ENCODE data around the gene MTCH1. TPM values are rescaled to one million over a fixed set of nuclear protein-coding genes. Genes with fewer than 3 reads are reported as not detected.

MTCH1 gene
- 100 to 1,000 TPM; 125 to 167 TPM for total RNA-seq

- no peak within 1 kb of the TSS for H3K4me3 Mint-ChIP-seq
- peaks cover 6% of the 10 kb centered on the region for H3K36me3 Mint-ChIP-seq
- H3K9me3 Mint-ChIP-seq (ENCODE audit: low read depth), result no peaks in the 10 kb centered on the region
- peak within 1 kb of the TSS; percentile 86 for H3K27ac Mint-ChIP-seq
- peak; percentile 90 for ATAC-seq
- peaks cover 15% of the 10 kb centered on the region for H3K27me3 Mint-ChIP-seq
- peak; percentile 89 for DNase-seq
- CTCF ChIA-PET, result interaction anchor here (0.6 to 4.4 kb wide), 13 partner anchors 9 to 225 kb away, joined by 3 to 36 read pairs (median 5); partner anchors contain the start of genes C6orf89 and PPIL1
- H3K4me1 Mint-ChIP-seq, result peaks cover 20% of the 10 kb centered on the region
These were observed at the start of gene MTCH1 for GRCh38 chr6:36985808-36986703. Gene MTCH1 (minus strand): TSS chr6:36986196. CDS start chr6:36986173, 23 bp downstream.

- DNase-seq (no peak), ATAC-seq (no peak)
- Mint-ChIP-seq H3K36me3 (peaks cover 38% of the 10 kb centered on the region), H3K27ac (peak overlapping the region; percentile 80), H3K9me3 (ENCODE audit: low read depth) (peaks cover 5% of the 10 kb centered on the region), H3K27me3 (no peaks in the 10 kb centered on the region), H3K4me3 (no peak overlapping the region), H3K4me1 (peaks cover 63% of the 10 kb centered on the region)
- CTCF ChIA-PET, result interaction anchor here (0.9 to 32.5 kb wide), 5 partner anchors 9 to 187 kb away, joined by 3 to 899 read pairs (median 610); partner anchors contain the start of gene PIM1
These were observed 48.1 kb upstream of the MTCH1 start for GRCh38 chr6:37033819-37034795.

DNA sequence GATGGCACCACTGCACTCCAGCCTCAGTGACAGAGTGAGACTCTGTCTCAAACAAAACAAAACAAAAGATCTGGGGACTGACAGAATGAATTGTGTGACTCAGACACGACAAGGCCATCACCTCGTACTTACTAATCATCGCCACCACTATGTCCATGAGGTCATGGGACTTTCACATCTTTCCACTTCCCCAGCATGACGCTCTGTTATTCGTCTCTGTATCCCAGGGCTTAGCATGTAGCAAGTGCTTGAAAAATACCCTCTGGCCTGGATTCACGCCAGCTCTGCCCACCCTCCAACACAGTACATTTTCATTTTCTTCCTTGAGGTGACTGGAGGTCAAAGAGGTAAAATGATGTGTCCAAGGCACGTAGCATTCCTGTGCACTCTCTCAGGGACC is 47.3 kb upstream of the MTCH1 start:
- CTCF ChIA-PET, result interaction anchor here (19.6 to 32.5 kb wide), 4 partner anchors 8 to 174 kb away, joined by 424 to 899 read pairs (median 610); partner anchors contain the start of gene PIM1
- peaks cover 5% of the 10 kb centered on the region for H3K9me3 Mint-ChIP-seq (ENCODE audit: low read depth)
- peak overlapping the region; percentile 80 for H3K27ac Mint-ChIP-seq
- ATAC-seq, result peak; percentile 80
- H3K4me3 Mint-ChIP-seq, result no peak overlapping the region
- H3K27me3 Mint-ChIP-seq, result no peaks in the 10 kb centered on the region
- peak; percentile 65 for DNase-seq
- peaks cover 61% of the 10 kb centered on the region for H3K4me1 Mint-ChIP-seq
- peaks cover 35% of the 10 kb centered on the region for H3K36me3 Mint-ChIP-seq

GRCh38 chr6:37032239-37032638 is 46.2 kb upstream of the MTCH1 start:
- CTCF ChIA-PET, result interaction anchor here (19.6 to 32.5 kb wide), 4 partner anchors 7 to 175 kb away, joined by 424 to 899 read pairs (median 610); partner anchors contain the start of gene PIM1
- Mint-ChIP-seq H3K36me3 (peaks cover 35% of the 10 kb centered on the region), H3K4me1 (peaks cover 58% of the 10 kb centered on the region), H3K27me3 (no peaks in the 10 kb centered on the region), H3K9me3 (ENCODE audit: low read depth) (peaks cover 5% of the 10 kb centered on the region), H3K4me3 (no peak overlapping the region), H3K27ac (peak overlapping the region; percentile 73)
- DNase-seq (no peak), ATAC-seq (no peak)

GRCh38 chr6:37030599-37030998 is 44.6 kb upstream of the MTCH1 start:
- no peaks in the 10 kb centered on the region for H3K27me3 Mint-ChIP-seq
- peak overlapping the region; percentile 77 for H3K27ac Mint-ChIP-seq
- no peak overlapping the region for H3K4me3 Mint-ChIP-seq
- H3K9me3 Mint-ChIP-seq (ENCODE audit: low read depth), result peaks cover 5% of the 10 kb centered on the region
- DNase-seq (no peak), ATAC-seq (no peak)
- peaks cover 69% of the 10 kb centered on the region for H3K4me1 Mint-ChIP-seq
- peaks cover 40% of the 10 kb centered on the region for H3K36me3 Mint-ChIP-seq
- CTCF ChIA-PET, result interaction anchor here (1.4 to 32.5 kb wide), 6 partner anchors 5 to 177 kb away, joined by 4 to 899 read pairs (median 517); partner anchors contain the start of gene PIM1

GRCh38 chr6:37029249-37029971 is 43.4 kb upstream of the MTCH1 start:
- DNase-seq, result peak; percentile 80
- Mint-ChIP-seq H3K36me3 (peaks cover 44% of the 10 kb centered on the region), H3K4me1 (peaks cover 75% of the 10 kb centered on the region), H3K4me3 (no peak overlapping the region), H3K9me3 (ENCODE audit: low read depth) (peaks cover 5% of the 10 kb centered on the region), H3K27ac (peak overlapping the region; percentile 73), H3K27me3 (no peaks in the 10 kb centered on the region)
- CTCF ChIA-PET, result interaction anchor here (0.7 to 32.5 kb wide), 14 partner anchors 4 to 286 kb away, joined by 3 to 899 read pairs (median 4); partner anchors contain the start of gene PIM1
- peak; percentile 71 for ATAC-seq

DNA sequence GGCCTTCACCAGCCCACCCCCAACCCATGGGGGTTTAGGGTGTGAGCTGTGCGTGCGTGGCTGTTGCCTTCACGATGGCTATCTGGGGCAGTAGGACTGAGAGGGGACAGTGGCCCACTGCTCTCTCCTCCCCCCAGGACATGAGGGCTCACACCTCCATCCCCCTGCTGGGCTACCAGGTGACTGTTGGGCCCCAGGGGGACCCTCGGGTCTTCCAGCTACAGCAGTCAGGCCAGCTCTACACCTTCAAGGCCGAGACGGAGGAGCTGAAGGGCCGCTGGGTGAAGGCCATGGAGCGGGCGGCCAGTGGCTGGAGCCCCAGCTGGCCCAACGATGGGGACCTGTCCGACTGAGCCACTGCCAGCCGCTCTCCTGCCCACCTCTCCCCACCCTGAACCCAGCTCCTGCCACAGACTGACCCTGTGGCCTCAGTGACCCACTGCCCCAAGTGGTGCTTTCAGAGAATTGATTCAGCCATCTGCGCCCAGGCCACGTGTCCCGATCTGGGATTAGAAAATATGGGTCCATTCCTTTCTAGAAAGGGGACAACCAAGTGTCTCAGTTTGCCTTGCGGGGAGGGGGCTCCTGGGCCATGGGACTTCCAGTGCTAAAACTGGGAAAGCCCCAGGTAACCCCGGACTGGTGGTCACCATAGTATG is 41.9 kb upstream of the MTCH1 start:
- peaks cover 41% of the 10 kb centered on the region for H3K36me3 Mint-ChIP-seq
- no peaks in the 10 kb centered on the region for H3K27me3 Mint-ChIP-seq
- no peak overlapping the region for H3K27ac Mint-ChIP-seq
- CTCF ChIA-PET, result interaction anchor here (2.9 to 20.7 kb wide), 4 partner anchors 10 to 179 kb away, joined by 17 to 899 read pairs (median 517); partner anchors contain the start of gene PIM1
- DNase-seq (no peak), ATAC-seq (no peak)
- H3K4me3 Mint-ChIP-seq, result no peak overlapping the region
- H3K4me1 Mint-ChIP-seq, result peaks cover 74% of the 10 kb centered on the region
- peaks cover 3% of the 10 kb centered on the region for H3K9me3 Mint-ChIP-seq (ENCODE audit: low read depth)

GRCh38 chr6:37027036-37027720 is 41.2 kb upstream of the MTCH1 start:
- Mint-ChIP-seq H3K9me3 (ENCODE audit: low read depth) (peaks cover 3% of the 10 kb centered on the region), H3K27me3 (no peaks in the 10 kb centered on the region), H3K27ac (peak overlapping the region; percentile 72), H3K4me3 (no peak overlapping the region), H3K36me3 (peaks cover 44% of the 10 kb centered on the region), H3K4me1 (peaks cover 76% of the 10 kb centered on the region)
- no peak for ATAC-seq
- DNase-seq, result no peak
- CTCF ChIA-PET, result interaction anchor here (2.9 to 20.7 kb wide), 4 partner anchors 9 to 180 kb away, joined by 17 to 899 read pairs (median 517); partner anchors contain the start of gene PIM1

- peaks cover 41% of the 10 kb centered on the region for H3K36me3 Mint-ChIP-seq
- no peak overlapping the region for H3K4me3 Mint-ChIP-seq
- peaks cover 84% of the 10 kb centered on the region for H3K4me1 Mint-ChIP-seq
- no peak for ATAC-seq
- CTCF ChIA-PET, result interaction anchor here (0.7 to 20.7 kb wide), 8 partner anchors 7 to 288 kb away, joined by 3 to 899 read pairs (median 10); partner anchors contain the start of genes PIM1, TBC1D22B and TMEM217
- H3K9me3 Mint-ChIP-seq (ENCODE audit: low read depth), result peaks cover 3% of the 10 kb centered on the region
- DNase-seq, result no peak
- peak overlapping the region; percentile 69 for H3K27ac Mint-ChIP-seq
- H3K27me3 Mint-ChIP-seq, result no peaks in the 10 kb centered on the region
These were observed 39.8 kb upstream of the MTCH1 start for GRCh38 chr6:37025621-37026466.

DNA sequence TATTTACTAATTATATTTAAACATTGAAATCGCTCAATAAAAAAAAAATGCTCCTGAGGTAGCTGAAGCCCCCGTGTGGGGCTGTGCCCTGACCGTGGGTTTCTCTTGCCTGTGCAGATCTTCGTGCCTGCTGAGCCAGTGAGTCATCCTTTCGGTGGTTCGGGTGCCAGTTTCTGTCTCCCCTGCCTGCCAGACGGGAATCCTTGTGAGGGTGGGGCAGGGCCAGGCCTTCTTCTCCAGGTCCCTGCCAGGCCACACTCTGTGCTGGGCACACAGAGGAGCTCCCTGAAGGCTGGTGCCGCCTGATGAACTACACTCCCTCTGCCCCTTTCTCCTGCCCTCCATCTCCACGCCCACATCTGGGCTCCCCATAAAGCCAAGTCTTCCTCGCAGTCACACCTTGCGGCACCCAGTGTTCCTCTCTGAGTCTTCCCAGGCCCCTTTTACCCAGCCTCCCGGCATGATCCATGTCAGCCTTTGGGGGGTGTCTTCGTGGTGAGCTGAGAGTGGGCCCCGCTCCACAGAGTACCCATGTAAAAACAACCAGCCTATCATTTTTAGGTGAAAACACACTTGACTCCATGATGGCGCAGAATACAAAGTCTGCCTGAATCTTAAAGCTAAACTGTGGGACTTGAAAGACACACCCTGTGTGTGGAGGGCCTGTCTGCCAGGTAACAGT is 38.8 kb upstream of the MTCH1 start:
- ATAC-seq (peak; percentile 51), DNase-seq (peak; percentile 72)
- CTCF ChIA-PET, result interaction anchor here (0.7 to 20.7 kb wide), 8 partner anchors 20 to 289 kb away, joined by 3 to 899 read pairs (median 136); partner anchors contain the start of genes C6orf89, PIM1, PPIL1 and TBC1D22B
- Mint-ChIP-seq H3K9me3 (ENCODE audit: low read depth) (no peaks in the 10 kb centered on the region), H3K36me3 (peaks cover 36% of the 10 kb centered on the region), H3K4me3 (no peak overlapping the region), H3K27ac (peak overlapping the region; percentile 77), H3K4me1 (peaks cover 82% of the 10 kb centered on the region), H3K27me3 (no peaks in the 10 kb centered on the region)
